Keratinocyte (primary cell): ENCODE data around the gene VPS11.

Experiments
- CTCF ChIP-seq, 3 experiments: IDR thresholded peaks in 1 of 3; conservative IDR thresholded peaks in 1 of 3; optimal IDR thresholded peaks in 1 of 3; 2 replicates in 2 of 3; 3 replicates in 1 of 3; pipeline versions ENCODE3 to v1.5.1; 2011; ENCODE audit warnings: low read length in 3 of 3, mild to moderate bottlenecking in 3 of 3, moderate library complexity in 2 of 3, control low read depth in 1 of 3, inconsistent platforms in 1 of 3; ENCODE audit not compliant: insufficient read depth in 2 of 3; ENCODE audit errors: extremely low read depth in 1 of 3
- EZH2 ChIP-seq: IDR thresholded peaks from one replicate; pipeline ENCODE4 v1.6.1; 2012; ENCODE audit warnings: inconsistent platforms, mild to moderate bottlenecking, low read length, moderate library complexity

DNA sequence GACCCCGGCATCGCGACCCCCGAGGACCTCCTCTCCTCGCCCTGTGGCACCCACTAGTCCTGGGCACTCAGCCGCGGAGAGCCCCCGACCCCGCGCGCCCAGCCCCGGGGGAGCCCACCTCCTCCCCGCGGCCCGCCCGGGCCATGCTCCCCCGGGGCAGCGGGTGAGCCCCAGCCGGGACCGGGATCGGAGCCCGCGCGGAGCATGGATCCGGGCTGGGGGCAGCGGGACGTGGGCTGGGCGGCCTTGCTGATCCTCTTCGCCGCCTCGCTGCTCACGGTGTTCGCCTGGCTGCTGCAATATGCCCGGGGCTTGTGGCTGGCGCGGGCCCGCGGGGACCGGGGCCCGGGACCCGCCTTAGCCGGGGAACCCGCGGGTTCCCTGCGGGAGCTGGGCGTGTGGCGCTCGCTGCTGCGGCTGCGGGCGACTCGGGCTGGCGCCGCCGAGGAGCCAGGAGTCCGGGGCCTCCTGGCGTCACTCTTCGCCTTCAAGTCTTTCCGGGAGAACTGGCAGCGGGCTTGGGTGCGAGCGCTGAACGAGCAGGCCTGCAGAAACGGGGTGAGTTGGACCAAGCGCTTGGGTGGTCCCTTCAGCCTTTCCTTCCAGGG, 40.0 kb downstream of the VPS11 start:
- TF ChIP-seq CTCF (optimal IDR thresholded peaks at IDR 0.05 in 1 of 3, IDR thresholded peaks at IDR 0.05 in 1 of 3, conservative IDR thresholded peaks at IDR 0.05 in 1 of 3; ENCODE audit: extremely low read depth in 1 of 3, insufficient read depth in 2 of 3, low read length in 3 of 3) (no peak), EZH2 (no peak)
